B cell (primary cell): ENCODE measurements around the gene GPR15.

Experiments
- CTCF ChIP-seq: fragments of 200-600 bp; IDR thresholded peaks from one replicate; pipeline ENCODE4 v1.8.0; 2022; ENCODE audit warnings: antibody characterized with exemption, mild to moderate bottlenecking
- EZH2 ChIP-seq: IDR thresholded peaks from 2 replicates; pipeline ENCODE4 v1.6.1; 2012; ENCODE audit warnings: borderline replicate concordance, low read depth, mild to moderate bottlenecking, moderate library complexity, low read length; ENCODE audit not compliant: insufficient read depth, poor library complexity, severe bottlenecking

GRCh38 chr3:98529856-98530459 lies 1.8 kb upstream of the GPR15 start:
- no peak for TF ChIP-seq CTCF
- no peak for TF ChIP-seq EZH2
